SKM-1 (cell line): ENCODE results near the gene PPP5C.
"Not testable (repeated sequence)": the region's sequence is repeated elsewhere in the genome, so short reads cannot be mapped to it uniquely, and the experiment has no call there.

Experiments
- DNase-seq: peaks from one replicate; lab custom pipeline; 2025; ENCODE audit not compliant: unreplicated experiment; lab: John Stamatoyannopoulos, UW

Gene PPP5C

DNA sequence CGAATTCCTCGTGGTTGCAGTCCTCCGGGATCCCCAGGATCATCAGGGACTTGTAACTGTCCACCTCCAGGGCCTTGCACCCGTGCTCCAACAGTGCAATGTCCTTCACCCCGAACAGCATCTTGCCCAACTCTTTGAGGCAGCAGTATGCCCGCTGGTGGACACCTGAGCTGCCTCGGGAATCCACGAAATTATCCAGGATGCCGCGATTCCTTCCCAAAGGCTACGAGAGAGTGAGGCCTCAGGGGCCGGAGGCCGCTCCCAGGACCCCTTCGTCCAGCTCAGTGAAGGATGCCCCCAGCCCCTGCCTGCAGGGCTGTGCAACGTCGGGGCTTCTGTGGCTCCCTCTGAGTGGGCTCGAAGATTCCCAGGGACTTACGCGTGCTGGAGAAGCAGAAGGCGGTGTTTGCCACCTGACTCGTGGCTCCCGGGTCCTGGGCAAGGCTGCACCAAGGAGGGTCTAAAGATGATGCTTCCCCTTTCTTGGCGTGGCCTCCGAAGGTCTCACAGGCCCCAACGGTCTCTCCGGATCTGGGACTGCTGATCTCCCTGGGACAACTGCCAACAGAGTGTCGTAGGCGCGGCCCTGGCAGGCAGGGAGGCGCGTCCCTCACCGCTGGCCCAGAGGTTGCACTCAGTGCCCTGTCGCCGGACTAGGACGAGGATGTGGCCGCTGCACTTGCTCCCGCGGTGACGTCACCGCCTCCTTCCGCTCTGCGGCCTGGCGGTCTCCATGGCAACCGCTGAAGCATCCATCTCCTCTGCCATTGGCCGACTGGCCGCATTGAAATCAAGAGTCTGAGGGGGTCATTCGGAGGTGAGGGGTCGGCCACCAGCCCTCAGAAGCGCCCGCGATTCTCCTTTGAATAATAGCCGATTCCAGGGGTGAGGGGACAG lies 81.6 kb downstream of the PPP5C start, which contains the start of gene PNMA8C:
PNMA8C (minus strand) TSS at position 698 of the 897 bp plus-strand sequence; CDS start at position 121, 577 bp downstream.
- no peak for DNase-seq

DNA sequence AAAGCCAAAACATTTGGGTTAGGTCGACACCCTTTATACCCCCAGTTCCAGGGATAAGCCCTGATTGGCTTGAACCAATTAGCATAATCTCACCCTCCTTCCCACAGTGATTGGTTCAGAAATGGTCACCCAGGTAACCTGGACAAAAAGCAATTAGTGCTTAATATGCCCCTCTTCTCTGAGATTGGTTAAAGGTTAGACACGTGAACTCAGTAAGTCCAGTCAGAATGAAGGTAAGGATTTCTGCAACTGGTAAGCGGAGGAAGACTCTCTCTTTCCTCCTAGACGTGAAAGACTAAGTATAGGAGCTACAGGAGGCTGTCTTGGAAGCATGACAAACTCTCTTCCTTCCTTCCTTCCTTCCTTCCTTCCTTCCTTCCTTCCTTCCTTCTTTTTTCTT lies 83.1 kb downstream of the PPP5C start:
- DNase-seq = no peak

GRCh38 chr19:46431824-46432223 lies 84.9 kb downstream of the PPP5C start:
- DNase-seq = no peak

GRCh38 chr19:46433470-46433869 lies 86.6 kb downstream of the PPP5C start:
- DNase-seq = not testable (repeated sequence)

GRCh38 chr19:46435009-46435408 lies 88.1 kb downstream of the PPP5C start:
- DNase-seq = no peak

DNA sequence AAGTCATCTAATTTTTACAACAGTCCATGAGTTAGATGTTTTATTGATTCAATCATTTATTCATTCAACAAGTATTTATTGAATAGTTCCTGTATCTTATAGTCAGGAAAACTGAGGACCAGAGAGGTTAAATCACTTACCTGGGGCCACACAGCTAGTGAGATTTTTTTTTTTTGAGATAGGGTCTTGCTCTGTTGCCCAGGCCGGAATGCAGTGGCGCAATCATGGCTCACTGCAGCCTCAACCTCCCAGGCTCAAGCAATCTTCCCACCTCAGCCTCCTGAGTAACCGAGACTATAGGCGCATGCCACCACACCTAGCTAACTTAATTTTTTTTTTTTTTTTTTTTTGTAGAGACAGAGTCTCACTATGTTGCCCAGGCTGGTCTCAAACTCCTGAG lies 88.8 kb downstream of the PPP5C start:
- not testable (repeated sequence) for DNase-seq
